HG03064 (cell line): Measurements from ENCODE around the gene ACTL8.
"Not testable (repeated sequence)": the region's sequence is repeated elsewhere in the genome, so short reads cannot be mapped to it uniquely, and the experiment has no call there.

Source experiments
- ATAC-seq: cut with Tn5 transposase; IDR thresholded peaks from one replicate; pipeline ENCODE4 v1.9.1; 2021; ENCODE audit warnings: low read depth; ENCODE audit not compliant: unreplicated experiment

ACTL8 gene

GRCh38 chr1:17734609-17735008, 20.5 kb upstream of the ACTL8 start:
- ATAC-seq: no peak

GRCh38 chr1:17735348-17735747, 19.8 kb upstream of the ACTL8 start:
- no peak for ATAC-seq

GRCh38 chr1:17735793-17736192, 19.3 kb upstream of the ACTL8 start:
- no peak for ATAC-seq

GRCh38 chr1:17736625-17737024, 18.5 kb upstream of the ACTL8 start:
- ATAC-seq: no peak

- ATAC-seq: no peak
Observed at GRCh38 chr1:17739050-17739449, 16.1 kb upstream of the ACTL8 start.

- no peak for ATAC-seq
Observed at GRCh38 chr1:17741052-17741451, 14.1 kb upstream of the ACTL8 start.

- ATAC-seq: no peak
Observed at GRCh38 chr1:17742583-17742982, 12.6 kb upstream of the ACTL8 start.

- ATAC-seq: no peak
Observed at GRCh38 chr1:17743008-17743647, 12.0 kb upstream of the ACTL8 start.

GRCh38 chr1:17743925-17744324, 11.2 kb upstream of the ACTL8 start:
- no peak for ATAC-seq

- ATAC-seq: no peak
Observed at GRCh38 chr1:17744666-17745478, 10.3 kb upstream of the ACTL8 start.

- no peak for ATAC-seq
Observed at GRCh38 chr1:17745479-17745955, 9.6 kb upstream of the ACTL8 start.

- not testable (repeated sequence) for ATAC-seq
Observed at GRCh38 chr1:17746281-17746680, 8.9 kb upstream of the ACTL8 start.

GRCh38 chr1:17746920-17747319, 8.2 kb upstream of the ACTL8 start:
- no peak for ATAC-seq

- ATAC-seq: no peak
Observed at GRCh38 chr1:17750333-17750732, 4.8 kb upstream of the ACTL8 start.

- no peak for ATAC-seq
Observed at GRCh38 chr1:17752356-17752755, 2.8 kb upstream of the ACTL8 start.

- no peak for ATAC-seq
Observed at GRCh38 chr1:17757426-17757825, 2.3 kb downstream of the ACTL8 start.

GRCh38 chr1:17759114-17759513, 4.0 kb downstream of the ACTL8 start:
- no peak for ATAC-seq

GRCh38 chr1:17762313-17762712, 7.2 kb downstream of the ACTL8 start:
- no peak for ATAC-seq

- ATAC-seq: no peak
Observed at GRCh38 chr1:17763417-17763816, 8.3 kb downstream of the ACTL8 start.

GRCh38 chr1:17763995-17764394, 8.9 kb downstream of the ACTL8 start:
- no peak for ATAC-seq

- ATAC-seq: no peak
Observed at GRCh38 chr1:17764591-17764990, 9.5 kb downstream of the ACTL8 start.
